Esophagus muscularis mucosa (tissue), 4 donors: ENCODE results near the gene TEAD2.

ENCODE experiments used
- EP300 ChIP-seq: sonication (generic); formaldehyde crosslinking; IDR thresholded peaks from one replicate; pipeline ENCODE4 v1.6.1; 2017; ENCODE audit warnings: antibody characterized with exemption
- POLR2A ChIP-seq: fragments of 450-650 bp; IDR thresholded peaks from one replicate; pipeline ENCODE4 v1.6.1; 2017; ENCODE audit warnings: antibody characterized with exemption, moderate library complexity, mild to moderate bottlenecking, low read depth
- POLR2AphosphoS5 ChIP-seq, 2 donors: sonication (generic); formaldehyde crosslinking; IDR thresholded peaks; one replicate each; pipeline ENCODE4 v1.6.1; 2017; ENCODE audit warnings: antibody characterized with exemption in 2 of 2
- TF ChIP-seq, protein P1 (sequence below), 3 experiments: fragments of 200-600 bp in 2 of 3; fragments of 450-650 bp in 1 of 3; sonication (generic) in 2 of 3; IDR thresholded peaks; one replicate each; pipeline ENCODE4 v1.5.1; 2017 to 2019; ENCODE audit warnings: antibody characterized with exemption in 3 of 3, mild to moderate bottlenecking in 2 of 3, moderate library complexity in 1 of 3

DNA sequence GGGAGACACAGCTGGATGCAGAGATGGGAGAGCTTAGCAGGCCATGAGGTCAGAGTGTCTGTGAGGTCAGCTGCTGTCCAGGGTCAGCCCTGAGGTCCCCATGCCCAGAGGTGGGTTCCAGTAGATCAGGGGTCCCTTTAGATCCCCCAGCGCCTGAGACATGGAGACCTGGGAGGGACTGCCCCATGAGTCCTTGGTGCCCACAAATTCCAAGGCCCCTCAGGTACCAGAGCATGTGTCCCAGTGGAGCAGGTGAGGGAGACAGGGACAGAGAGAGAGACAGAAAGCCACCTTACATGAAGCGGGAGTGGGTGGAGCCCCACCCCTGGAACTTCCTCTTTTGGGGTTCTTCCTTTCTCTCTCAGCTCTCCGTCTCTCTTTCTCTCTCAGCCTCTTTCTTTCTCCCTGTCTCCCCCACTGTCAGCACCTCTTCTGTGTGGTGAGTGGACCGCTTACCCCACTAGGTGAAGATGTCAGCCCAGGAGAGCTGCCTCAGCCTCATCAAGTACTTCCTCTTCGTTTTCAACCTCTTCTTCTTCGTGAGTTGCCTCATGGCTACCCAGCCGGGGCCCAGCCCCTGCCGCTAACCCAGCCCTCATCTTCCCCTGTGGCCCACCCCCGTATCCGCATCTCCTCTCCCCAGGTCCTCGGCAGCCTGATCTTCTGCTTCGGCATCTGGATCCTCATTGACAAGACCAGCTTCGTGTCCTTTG is 27.0 kb downstream of the TEAD2 start, which contains the start of gene CD37:
- TF ChIP-seq, protein P1, sequence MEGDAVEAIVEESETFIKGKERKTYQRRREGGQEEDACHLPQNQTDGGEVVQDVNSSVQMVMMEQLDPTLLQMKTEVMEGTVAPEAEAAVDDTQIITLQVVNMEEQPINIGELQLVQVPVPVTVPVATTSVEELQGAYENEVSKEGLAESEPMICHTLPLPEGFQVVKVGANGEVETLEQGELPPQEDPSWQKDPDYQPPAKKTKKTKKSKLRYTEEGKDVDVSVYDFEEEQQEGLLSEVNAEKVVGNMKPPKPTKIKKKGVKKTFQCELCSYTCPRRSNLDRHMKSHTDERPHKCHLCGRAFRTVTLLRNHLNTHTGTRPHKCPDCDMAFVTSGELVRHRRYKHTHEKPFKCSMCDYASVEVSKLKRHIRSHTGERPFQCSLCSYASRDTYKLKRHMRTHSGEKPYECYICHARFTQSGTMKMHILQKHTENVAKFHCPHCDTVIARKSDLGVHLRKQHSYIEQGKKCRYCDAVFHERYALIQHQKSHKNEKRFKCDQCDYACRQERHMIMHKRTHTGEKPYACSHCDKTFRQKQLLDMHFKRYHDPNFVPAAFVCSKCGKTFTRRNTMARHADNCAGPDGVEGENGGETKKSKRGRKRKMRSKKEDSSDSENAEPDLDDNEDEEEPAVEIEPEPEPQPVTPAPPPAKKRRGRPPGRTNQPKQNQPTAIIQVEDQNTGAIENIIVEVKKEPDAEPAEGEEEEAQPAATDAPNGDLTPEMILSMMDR (IDR thresholded peaks at IDR 0.05): no peak
- TF ChIP-seq POLR2A (no peak), EP300 (no peak), POLR2AphosphoS5 (IDR thresholded peaks at IDR 0.05) (peak in 1 of 2 donors; percentile 27)
